ENCODE data around the gene HNRNPM. TPM values are rescaled to one million over a fixed set of nuclear protein-coding genes. Genes with fewer than 3 reads are reported as not detected.

HNRNPM gene
- polyA plus RNA-seq, 1 experiment: 81.6 TPM

DNA sequence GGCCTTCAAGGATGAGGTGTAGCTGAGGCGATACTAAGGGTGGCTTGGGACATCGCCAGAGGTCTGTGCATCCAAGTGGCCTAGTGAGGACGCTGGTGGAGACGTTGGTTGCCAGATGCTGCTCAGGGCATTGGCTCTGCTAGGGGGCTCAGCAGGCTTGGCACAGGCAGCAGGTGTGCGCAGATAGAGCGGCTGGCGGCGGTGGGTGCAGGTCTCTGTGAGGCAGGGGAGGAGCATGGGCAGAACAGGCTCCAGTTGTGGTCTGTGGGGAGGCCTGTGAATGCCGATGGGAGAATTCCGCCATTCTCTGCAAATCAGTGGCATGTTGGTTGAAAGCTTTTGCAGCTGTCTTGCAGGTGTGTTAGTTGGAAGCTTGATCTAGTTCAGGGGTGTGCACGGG is 36.4 kb downstream of the HNRNPM start:
- ChIA-PET CTCF (interaction anchor here (0.6 to 0.8 kb wide), 2 partner anchors 32 to 86 kb away, joined by 3 to 4 read pairs; no protein-coding TSS in a partner anchor), POLR2A (no interaction called here)
- TF ChIP-seq, protein P1, sequence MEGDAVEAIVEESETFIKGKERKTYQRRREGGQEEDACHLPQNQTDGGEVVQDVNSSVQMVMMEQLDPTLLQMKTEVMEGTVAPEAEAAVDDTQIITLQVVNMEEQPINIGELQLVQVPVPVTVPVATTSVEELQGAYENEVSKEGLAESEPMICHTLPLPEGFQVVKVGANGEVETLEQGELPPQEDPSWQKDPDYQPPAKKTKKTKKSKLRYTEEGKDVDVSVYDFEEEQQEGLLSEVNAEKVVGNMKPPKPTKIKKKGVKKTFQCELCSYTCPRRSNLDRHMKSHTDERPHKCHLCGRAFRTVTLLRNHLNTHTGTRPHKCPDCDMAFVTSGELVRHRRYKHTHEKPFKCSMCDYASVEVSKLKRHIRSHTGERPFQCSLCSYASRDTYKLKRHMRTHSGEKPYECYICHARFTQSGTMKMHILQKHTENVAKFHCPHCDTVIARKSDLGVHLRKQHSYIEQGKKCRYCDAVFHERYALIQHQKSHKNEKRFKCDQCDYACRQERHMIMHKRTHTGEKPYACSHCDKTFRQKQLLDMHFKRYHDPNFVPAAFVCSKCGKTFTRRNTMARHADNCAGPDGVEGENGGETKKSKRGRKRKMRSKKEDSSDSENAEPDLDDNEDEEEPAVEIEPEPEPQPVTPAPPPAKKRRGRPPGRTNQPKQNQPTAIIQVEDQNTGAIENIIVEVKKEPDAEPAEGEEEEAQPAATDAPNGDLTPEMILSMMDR (IDR thresholded peaks at IDR 0.05; ENCODE audit: insufficient read depth, low read depth, low read length): no peak
- Histone ChIP-seq H3K27me3 (ENCODE audit: control insufficient read depth, insufficient read depth, low read length) (no peaks in the 10 kb centered on the region), H3K4me3 (ENCODE audit: low read depth, low read length) (no peak overlapping the region), H3K36me3 (ENCODE audit: control insufficient read depth, insufficient read depth, low read length) (peaks cover 36% of the 10 kb centered on the region)
- DNase-seq (ENCODE audit: low read depth): no peak

DNA sequence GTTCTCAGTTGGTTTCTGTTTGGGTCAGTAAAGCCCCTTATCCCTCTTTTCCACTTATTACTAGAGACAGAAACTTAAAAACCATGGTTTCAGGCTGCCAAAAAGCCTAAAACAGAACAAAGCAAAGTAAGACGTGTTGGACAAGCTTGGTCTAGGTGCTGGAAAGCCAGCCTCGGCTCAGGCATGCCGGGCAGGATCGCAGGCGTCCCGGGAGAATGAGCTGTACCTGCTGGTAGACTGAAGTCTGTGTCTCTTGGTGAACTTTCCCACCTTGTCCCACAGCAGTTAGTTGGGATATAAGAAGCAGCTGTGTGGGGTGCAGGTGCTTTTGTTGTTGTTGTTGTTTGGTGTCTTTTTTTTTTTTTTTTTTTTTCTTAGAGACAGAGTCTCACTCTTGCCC is 36.8 kb downstream of the HNRNPM start:
- H3K36me3 ChIP-seq (ENCODE audit: control insufficient read depth, insufficient read depth, low read length): peaks cover 37% of the 10 kb centered on the region
- ChIA-PET CTCF (interaction anchor here (0.6 to 0.8 kb wide), 2 partner anchors 32 to 138 kb away, joined by 3 read pairs; partner anchors contain the start of gene KANK3), POLR2A (interaction anchor here (0.6 kb wide), 1 partner anchor 89 kb away, joined by 8 read pairs; no protein-coding TSS in a partner anchor)
- no peak for DNase-seq (ENCODE audit: low read depth)
- H3K27me3 ChIP-seq (ENCODE audit: control insufficient read depth, insufficient read depth, low read length): no peaks in the 10 kb centered on the region
- H3K4me3 ChIP-seq (ENCODE audit: low read depth, low read length): no peak overlapping the region
- TF ChIP-seq, protein P1 (IDR thresholded peaks at IDR 0.05; ENCODE audit: insufficient read depth, low read depth, low read length): no peak

DNA sequence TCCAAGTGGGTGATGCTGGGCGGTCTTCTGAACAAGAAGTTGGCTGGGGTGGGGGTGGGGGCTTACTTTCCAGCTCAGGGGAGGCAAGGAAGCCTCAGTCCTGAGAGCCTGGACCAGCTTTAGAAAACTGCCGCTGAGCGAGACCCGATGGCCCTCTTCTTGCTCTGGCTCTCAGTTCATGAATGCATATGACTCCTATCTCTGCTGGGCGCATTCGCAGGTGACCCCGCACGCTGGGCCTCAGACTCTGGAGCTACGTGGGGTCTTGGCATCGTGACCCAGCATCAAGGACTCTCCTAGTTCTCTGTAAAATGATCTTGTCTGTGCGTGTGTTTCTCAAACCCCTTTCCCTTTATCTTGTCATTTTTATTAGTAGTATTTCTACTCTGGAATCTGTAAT is 37.9 kb downstream of the HNRNPM start:
- DNase-seq (ENCODE audit: low read depth): no peak
- POLR2A ChIA-PET: interaction anchor here (0.6 kb wide), 1 partner anchor 215 kb away, joined by 5 read pairs; no protein-coding TSS in a partner anchor
- Histone ChIP-seq H3K27me3 (ENCODE audit: control insufficient read depth, insufficient read depth, low read length) (no peaks in the 10 kb centered on the region), H3K36me3 (ENCODE audit: control insufficient read depth, insufficient read depth, low read length) (peaks cover 45% of the 10 kb centered on the region), H3K4me3 (ENCODE audit: low read depth, low read length) (no peak overlapping the region)
- TF ChIP-seq, protein P1 (IDR thresholded peaks at IDR 0.05; ENCODE audit: insufficient read depth, low read depth, low read length): no peak
- CTCF ChIA-PET: interaction anchor here (0.6 to 1.4 kb wide), 3 partner anchors 11 to 129 kb away, joined by 3 to 7 read pairs (median 3); no protein-coding TSS in a partner anchor

DNA sequence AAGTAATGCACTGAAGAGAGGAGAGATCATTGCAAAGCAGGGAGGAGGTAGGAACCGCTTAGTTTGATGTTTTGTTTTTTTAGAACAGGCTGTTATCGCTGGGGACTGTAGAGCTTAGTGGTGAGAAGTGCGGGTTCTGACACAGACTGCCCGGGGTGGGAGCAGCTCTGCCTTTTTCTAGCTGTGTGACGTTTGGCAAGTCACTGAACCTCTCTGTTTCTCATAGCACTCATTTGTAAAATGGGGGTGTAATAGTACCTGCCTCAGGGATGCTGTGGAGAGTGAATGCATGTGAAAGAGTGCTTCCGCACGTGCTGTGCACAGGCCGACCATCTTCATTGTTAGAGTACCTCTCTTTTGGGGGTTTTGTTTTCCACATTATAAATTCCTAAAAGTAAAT is 38.4 kb downstream of the HNRNPM start:
- Histone ChIP-seq H3K27me3 (ENCODE audit: control insufficient read depth, insufficient read depth, low read length) (no peaks in the 10 kb centered on the region), H3K4me3 (ENCODE audit: low read depth, low read length) (no peak overlapping the region), H3K36me3 (ENCODE audit: control insufficient read depth, insufficient read depth, low read length) (peaks cover 49% of the 10 kb centered on the region)
- POLR2A ChIA-PET: no interaction called here
- CTCF ChIA-PET: interaction anchor here (1.1 to 1.4 kb wide), 3 partner anchors 10 to 130 kb away, joined by 3 to 7 read pairs (median 3); no protein-coding TSS in a partner anchor
- no peak for DNase-seq (ENCODE audit: low read depth)
- TF ChIP-seq, protein P1 (IDR thresholded peaks at IDR 0.05; ENCODE audit: insufficient read depth, low read depth, low read length): no peak

DNA sequence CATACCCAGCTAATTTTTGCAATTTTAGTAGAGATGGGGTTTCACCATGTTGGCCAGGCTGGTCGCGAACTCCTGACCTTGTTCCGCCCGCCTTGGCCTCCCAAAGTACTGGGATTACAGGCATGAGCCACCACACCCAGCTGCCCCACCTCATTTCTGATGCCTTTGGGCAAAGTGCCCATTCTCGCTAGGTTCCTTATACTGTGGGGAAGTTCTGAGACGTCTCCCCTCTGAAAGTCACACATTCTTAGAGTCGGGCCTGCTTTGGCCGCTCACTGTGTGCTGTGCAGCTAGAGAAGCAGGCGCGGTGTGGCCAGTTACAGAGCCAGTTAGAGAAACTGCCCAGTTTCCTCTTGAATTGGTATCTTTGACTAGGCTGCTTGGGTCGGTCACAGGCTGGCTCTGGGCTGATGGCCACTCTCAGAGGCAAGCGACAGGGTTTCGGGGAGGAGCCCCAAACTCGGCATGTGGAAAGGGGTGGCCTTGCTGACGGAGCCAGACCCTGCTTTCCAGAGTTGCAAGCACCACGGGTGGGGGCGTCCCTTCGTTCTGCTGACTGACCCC is 39.6 kb downstream of the HNRNPM start:
- ChIA-PET CTCF (interaction anchor here (0.8 to 1.5 kb wide), 3 partner anchors 21 to 96 kb away, joined by 3 to 4 read pairs (median 3); no protein-coding TSS in a partner anchor), POLR2A (no interaction called here)
- no peak for DNase-seq (ENCODE audit: low read depth)
- H3K27me3 ChIP-seq (ENCODE audit: control insufficient read depth, insufficient read depth, low read length): no peaks in the 10 kb centered on the region
- TF ChIP-seq, protein P1 (IDR thresholded peaks at IDR 0.05; ENCODE audit: insufficient read depth, low read depth, low read length): no peak
- H3K36me3 ChIP-seq (ENCODE audit: control insufficient read depth, insufficient read depth, low read length): peaks cover 50% of the 10 kb centered on the region
- no peak overlapping the region for H3K4me3 ChIP-seq (ENCODE audit: low read depth, low read length)

Measured in BJ (cell line).